Large intestine (tissue), 3 donors: ENCODE data around the gene DNAJC1. TPM values are rescaled to one million over a fixed set of nuclear protein-coding genes. Genes with fewer than 3 reads are reported as not detected.
"Not testable (repeated sequence)": the region's sequence is repeated elsewhere in the genome, so short reads cannot be mapped to it uniquely, and the experiment has no call there.

ENCODE experiments used
- DNase-seq, 2 donors: peaks; one replicate each; pipeline versions ENCODE4 v3.0.0 to v3.0.0-alpha.2; 2013
- H3K27ac ChIP-seq: one replicate; pipeline ENCODE4 v1.5.1; 2013; ENCODE audit warnings: low read length
- H3K27me3 ChIP-seq: 2 replicates; pipeline ENCODE4 v1.6.1; 2013; ENCODE audit warnings: low read length; ENCODE audit not compliant: control insufficient read depth, insufficient read depth
- H3K36me3 ChIP-seq: 2 replicates; pipeline ENCODE4 v1.6.1; 2013; ENCODE audit warnings: low read length; ENCODE audit not compliant: control insufficient read depth, insufficient read depth
- H3K4me1 ChIP-seq: one replicate; pipeline ENCODE4 v1.6.1; 2013; ENCODE audit warnings: low read length; ENCODE audit not compliant: control insufficient read depth, insufficient read depth
- H3K4me3 ChIP-seq: one replicate; pipeline ENCODE4 v1.5.1; 2013; ENCODE audit warnings: low read length
- H3K9me3 ChIP-seq: one replicate; pipeline ENCODE4 v1.6.1; 2013; ENCODE audit warnings: mild to moderate bottlenecking, low read depth, low read length, moderate library complexity; ENCODE audit not compliant: control insufficient read depth
- WGBS: methylation state at CpG from one replicate; pipeline ENCODE4 v1.1.5; 2013; ENCODE audit warnings: low lambda C conversion rate; ENCODE audit not compliant: insufficient coverage; 5-methylcytosine and 5-hydroxymethylcytosine counted together
- polyA plus RNA-seq: library from polyadenylated mRNA; unstranded; fragments of 120-200 nt; gene quantifications from one replicate; pipeline ENCODE4 v1.2.1, GENCODE V29; 2013

DNAJC1 gene
- polyA plus RNA-seq, 1 donor = 25.2 TPM

DNA sequence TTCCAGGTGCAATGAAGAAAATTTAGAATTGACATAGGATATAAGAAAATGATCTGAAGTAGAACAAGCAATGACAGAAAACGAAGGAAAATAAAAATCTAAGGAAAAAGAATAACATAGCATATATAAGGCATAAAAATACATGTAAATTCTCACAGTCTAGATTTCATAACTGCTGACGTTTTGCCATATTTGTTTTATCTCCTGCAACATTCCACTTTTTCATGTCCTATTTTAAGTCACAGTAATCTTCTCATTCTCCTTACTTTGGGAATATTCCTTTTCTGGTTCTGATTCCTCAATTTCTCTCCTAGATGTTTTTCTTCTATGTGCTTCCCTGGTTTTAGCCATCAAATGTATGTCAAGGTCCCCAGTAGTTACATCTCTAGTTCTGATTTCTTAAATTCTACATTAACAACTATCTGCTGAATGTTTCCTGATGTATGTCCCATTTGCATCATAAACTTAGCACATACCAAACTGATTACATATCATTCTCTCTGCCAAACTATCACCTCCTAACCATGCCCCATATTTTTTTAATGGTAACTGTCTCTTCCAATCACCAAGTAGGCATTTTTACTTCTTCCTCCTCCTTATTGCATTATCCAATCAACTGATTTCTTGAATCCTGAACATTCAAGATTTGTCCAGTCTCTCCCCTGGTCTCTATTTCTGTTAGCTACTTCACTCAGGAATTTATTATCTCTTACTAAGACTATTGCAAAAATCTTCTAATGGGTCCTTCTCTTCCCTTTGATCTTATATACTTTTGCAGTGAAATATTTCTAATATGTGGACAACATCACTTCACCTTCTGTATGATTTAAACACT, 171.3 kb downstream of the DNAJC1 start:
- no peak for DNase-seq
- Histone ChIP-seq H3K9me3 (peaks cover 45% of the 10 kb centered on the region), H3K4me1 (no peaks in the 10 kb centered on the region), H3K4me3 (no peak overlapping the region), H3K36me3 (no peaks in the 10 kb centered on the region), H3K27me3 (no peaks in the 10 kb centered on the region), H3K27ac (no peak overlapping the region)
- WGBS = 88% methylated on average over 2 of the region's 2 CpGs

DNA sequence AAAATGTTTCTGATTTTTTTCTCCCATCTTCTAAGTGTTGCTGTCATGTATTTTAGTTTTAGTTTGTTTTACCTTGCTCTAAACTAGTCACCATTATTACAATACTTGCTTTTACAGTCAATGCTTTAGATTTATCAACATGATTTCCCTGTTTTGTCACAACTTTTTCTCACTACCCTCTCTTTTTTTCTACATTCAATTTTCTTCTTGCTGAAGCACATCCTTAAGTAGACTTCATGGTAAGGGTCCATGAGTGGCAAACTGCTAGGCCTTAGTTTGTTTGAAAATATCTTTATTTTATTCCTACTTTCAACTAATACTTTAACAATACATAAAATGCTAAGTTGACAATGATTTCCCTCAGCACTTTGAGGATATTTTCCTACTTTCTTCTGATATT, 173.5 kb downstream of the DNAJC1 start:
- DNase-seq = no peak
- Histone ChIP-seq H3K27me3 (no peaks in the 10 kb centered on the region), H3K4me1 (no peaks in the 10 kb centered on the region), H3K36me3 (no peaks in the 10 kb centered on the region), H3K27ac (no peak overlapping the region), H3K4me3 (no peak overlapping the region), H3K9me3 (peaks cover 43% of the 10 kb centered on the region)

DNA sequence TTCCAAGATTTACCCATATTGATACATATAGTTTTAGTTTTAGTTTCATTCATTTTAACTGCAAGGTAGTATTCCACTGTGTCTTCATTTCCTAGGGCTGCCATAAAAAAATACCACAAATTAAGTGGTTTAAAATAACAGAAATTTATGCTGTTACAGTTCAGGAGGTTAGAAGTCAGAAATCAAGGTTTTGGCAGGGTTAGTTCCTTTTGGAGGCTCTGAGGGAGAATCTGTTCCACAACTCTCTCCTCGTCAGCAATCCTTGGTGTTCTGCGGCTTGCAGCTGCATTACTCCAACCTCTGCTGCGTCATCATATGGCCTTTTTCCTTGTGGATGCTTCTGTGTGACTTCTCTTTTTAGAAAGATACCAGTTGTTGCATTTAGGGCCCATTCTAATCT, 176.2 kb downstream of the DNAJC1 start:
- H3K27me3 ChIP-seq = no peaks in the 10 kb centered on the region
- no peaks in the 10 kb centered on the region for H3K4me1 ChIP-seq
- H3K9me3 ChIP-seq = peaks cover 24% of the 10 kb centered on the region
- H3K36me3 ChIP-seq = no peaks in the 10 kb centered on the region
- no peak overlapping the region for H3K4me3 ChIP-seq
- H3K27ac ChIP-seq = no peak overlapping the region
- 100% methylated on average over 1 of the region's 3 CpGs for WGBS
- no peak for DNase-seq

DNA sequence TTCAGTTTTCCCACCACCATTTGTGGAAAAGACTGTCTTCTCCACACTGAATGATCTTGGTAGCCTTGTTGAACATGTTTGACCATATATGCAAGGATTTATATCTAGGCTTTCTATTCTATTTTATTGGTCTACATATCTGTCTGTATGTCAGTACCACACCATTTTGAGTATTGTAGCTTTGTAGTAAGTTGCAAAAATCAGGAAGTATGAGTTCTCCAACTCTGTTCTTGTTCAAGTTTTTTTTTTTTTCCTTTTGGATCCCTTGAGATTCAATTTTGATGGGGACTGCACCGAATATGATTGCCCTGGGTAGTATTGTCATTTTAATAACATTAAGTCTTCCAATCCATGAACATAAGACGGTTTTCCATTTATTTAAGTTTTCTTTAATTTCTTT, 176.8 kb downstream of the DNAJC1 start:
- no peaks in the 10 kb centered on the region for H3K36me3 ChIP-seq
- WGBS = 93% methylated on average over 2 of the region's 2 CpGs
- no peak for DNase-seq
- H3K27me3 ChIP-seq = no peaks in the 10 kb centered on the region
- H3K4me3 ChIP-seq = no peak overlapping the region
- H3K27ac ChIP-seq = no peak overlapping the region
- peaks cover 24% of the 10 kb centered on the region for H3K9me3 ChIP-seq
- no peaks in the 10 kb centered on the region for H3K4me1 ChIP-seq

DNA sequence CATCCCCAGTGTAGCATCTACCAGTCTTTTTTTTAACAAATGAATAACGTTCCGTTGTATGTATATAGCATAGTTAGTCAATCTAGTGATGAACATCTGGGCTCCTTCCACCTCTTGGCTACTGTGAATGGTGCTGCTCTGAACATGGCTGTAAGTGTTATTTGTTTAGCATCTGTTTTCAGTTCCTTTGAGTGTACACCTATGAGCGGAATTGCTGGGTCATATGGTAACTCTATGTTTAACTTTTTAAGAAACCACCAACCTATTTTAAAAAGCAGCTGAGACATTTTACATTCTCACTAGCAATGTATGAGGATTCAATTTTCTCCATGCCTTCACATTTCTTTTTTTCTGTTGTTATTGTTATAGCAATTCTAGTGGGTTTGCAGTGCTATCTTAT, 178.2 kb downstream of the DNAJC1 start:
- H3K4me3 ChIP-seq = no peak overlapping the region
- no peaks in the 10 kb centered on the region for H3K4me1 ChIP-seq
- DNase-seq = no peak
- peaks cover 22% of the 10 kb centered on the region for H3K9me3 ChIP-seq
- 100% methylated on average over 1 of the region's 3 CpGs for WGBS
- no peaks in the 10 kb centered on the region for H3K36me3 ChIP-seq
- H3K27ac ChIP-seq = no peak overlapping the region
- no peaks in the 10 kb centered on the region for H3K27me3 ChIP-seq

DNA sequence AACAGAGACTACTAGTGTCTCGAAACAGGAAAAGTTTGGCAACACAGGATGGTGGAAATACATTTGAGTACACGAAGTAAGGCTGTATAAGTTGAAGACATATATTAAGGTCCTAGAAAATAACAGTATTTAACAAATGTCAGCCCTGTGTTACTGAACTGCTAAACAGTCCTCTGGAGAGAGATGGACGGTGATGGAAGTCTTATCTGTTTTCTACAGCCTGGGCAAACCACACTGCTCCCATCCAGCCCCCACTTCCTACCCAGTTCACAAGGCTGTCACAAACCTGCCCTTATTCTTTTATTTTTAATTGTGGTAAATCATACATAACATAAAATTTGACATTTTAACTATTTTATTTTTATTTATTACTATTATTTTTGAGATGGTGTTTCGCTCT, 179.1 kb downstream of the DNAJC1 start:
- WGBS = 83% methylated on average over 1 of the region's 4 CpGs
- DNase-seq = no peak
- no peaks in the 10 kb centered on the region for H3K27me3 ChIP-seq
- no peaks in the 10 kb centered on the region for H3K4me1 ChIP-seq
- H3K4me3 ChIP-seq = no peak overlapping the region
- H3K27ac ChIP-seq = no peak overlapping the region
- no peaks in the 10 kb centered on the region for H3K36me3 ChIP-seq
- H3K9me3 ChIP-seq = peaks cover 13% of the 10 kb centered on the region

DNA sequence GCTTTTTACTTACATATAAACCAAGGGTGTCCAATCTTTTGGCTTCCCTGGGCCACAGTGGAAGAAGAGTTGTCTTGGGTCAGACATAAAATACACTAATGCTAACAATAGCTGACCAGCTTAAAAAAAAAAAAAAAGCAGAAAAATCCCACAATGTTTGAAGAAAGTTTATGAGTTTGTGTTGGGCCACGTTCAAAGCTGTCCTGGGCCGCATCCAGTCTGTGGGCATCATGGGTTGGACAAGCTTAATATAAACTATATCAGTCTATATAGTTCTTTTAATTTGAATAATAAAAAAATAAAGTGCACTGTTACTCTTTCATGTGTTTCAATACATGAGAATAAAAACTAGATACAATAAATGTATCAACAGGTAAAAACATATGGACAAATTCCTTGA, 179.9 kb downstream of the DNAJC1 start:
- DNase-seq = no peak
- no peaks in the 10 kb centered on the region for H3K4me1 ChIP-seq

DNA sequence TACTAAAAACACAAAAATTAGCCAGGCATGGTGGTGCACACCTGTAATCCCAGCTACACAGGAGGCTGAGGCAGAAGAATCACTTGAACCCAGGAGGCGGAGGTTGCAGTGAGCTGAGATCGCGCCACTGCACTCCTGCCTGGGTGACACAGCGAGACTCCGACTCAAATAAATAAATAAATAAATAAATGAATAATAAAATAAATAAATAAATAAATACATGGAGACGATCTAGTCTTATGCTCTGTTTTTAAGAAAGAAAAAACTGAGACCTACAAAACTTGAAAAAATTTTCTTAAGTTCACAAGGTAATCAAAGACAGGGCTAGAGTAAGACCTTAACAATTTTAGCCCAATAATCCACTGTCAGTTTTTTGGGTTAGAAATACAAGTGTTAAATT, 181.3 kb downstream of the DNAJC1 start:
- not testable (repeated sequence) for H3K27me3 ChIP-seq, H3K9me3 ChIP-seq, H3K27ac ChIP-seq, H3K36me3 ChIP-seq, DNase-seq, H3K4me1 ChIP-seq, H3K4me3 ChIP-seq
- 100% methylated on average over 2 of the region's 6 CpGs for WGBS

More for the DNA sequence above, 179.9 kb downstream of the DNAJC1 start:
- no peak overlapping the region for H3K27ac ChIP-seq
- H3K4me3 ChIP-seq = no peak overlapping the region
- no peaks in the 10 kb centered on the region for H3K27me3 ChIP-seq
- H3K9me3 ChIP-seq = peaks cover 6% of the 10 kb centered on the region
- no peaks in the 10 kb centered on the region for H3K36me3 ChIP-seq
- WGBS = 100% methylated on average over 1 of the region's 2 CpGs

DNA sequence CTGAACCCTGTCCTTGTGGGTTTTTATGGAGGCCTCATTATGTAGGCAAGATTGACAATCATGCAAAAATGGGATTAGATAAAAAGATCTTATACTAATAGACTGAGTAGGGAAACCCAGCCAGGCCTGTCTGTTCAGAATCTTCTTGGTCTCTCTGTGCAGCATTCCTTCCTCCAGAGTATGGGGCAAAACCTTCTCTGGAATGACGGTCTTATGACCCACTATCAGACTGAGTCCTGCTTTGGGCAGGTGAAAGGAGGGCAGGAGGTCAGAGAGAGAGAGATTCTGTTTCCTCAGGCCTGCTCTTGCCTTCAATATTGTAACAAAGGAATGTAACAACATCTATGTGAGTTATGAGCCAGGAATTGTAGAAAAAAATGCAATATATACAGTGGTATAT, 182.6 kb downstream of the DNAJC1 start:
- Histone ChIP-seq H3K27ac (no peak overlapping the region), H3K4me1 (no peaks in the 10 kb centered on the region), H3K4me3 (no peak overlapping the region), H3K36me3 (no peaks in the 10 kb centered on the region), H3K9me3 (no peaks in the 10 kb centered on the region), H3K27me3 (no peaks in the 10 kb centered on the region)
- DNase-seq = no peak
- WGBS = no CpG with 5 or more reads among the region's 1 CpG

DNA sequence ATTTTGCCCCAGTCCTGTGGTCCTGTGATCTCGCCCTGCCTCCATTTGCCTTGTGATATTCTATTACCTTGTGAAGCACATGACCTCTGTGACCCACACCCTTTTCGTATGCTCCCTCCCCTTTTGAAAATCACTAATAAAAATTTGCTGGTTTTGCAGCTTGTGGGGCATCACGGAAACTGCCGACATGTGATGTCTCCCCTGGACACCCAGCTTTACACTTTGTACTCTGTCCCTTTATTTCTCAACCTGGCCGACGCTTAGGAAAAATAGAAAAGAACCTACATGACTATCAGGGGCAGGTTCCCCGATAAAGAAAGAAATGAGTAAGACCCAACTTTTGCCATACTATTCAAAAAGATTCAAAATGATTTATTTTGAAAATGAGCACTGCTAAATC, 185.1 kb downstream of the DNAJC1 start:
- H3K4me3 ChIP-seq, H3K9me3 ChIP-seq, H3K27ac ChIP-seq, H3K4me1 ChIP-seq, H3K27me3 ChIP-seq, H3K36me3 ChIP-seq: not testable (repeated sequence)
- 71% methylated on average over 1 of the region's 7 CpGs for WGBS
- peak in 1 of 2 donors; percentile 52 for DNase-seq

DNA sequence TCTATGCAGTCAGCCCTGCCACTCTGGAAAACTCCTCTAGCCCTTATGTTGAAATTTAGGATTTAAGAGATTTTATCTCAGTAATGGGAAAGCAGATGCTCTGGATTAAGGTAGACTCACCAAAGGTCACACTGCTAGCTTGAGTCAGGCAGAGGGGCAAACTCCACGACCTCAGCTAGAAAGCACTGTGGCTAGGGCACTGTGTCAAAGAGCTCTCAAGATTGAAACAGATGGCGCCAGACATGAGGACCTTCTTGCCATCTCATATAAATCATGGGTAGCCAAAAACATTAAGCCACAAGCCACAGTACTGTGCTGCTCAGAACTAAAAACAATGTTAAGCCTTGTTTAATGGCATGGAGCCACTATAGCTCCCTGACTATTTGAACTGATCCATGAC, 188.7 kb downstream of the DNAJC1 start:
- DNase-seq = no peak
- WGBS = no CpG with 5 or more reads among the region's 2 CpGs
- H3K27me3 ChIP-seq = no peaks in the 10 kb centered on the region
- H3K36me3 ChIP-seq = no peaks in the 10 kb centered on the region
- H3K27ac ChIP-seq = no peak overlapping the region
- no peaks in the 10 kb centered on the region for H3K9me3 ChIP-seq
- H3K4me3 ChIP-seq = no peak overlapping the region
- H3K4me1 ChIP-seq = no peaks in the 10 kb centered on the region
